ENCODE measurements around the gene KCND2. TPM values are rescaled to one million over a fixed set of nuclear protein-coding genes. Genes with fewer than 3 reads are reported as not detected.

KCND2 gene
- total and polyA plus RNA-seq, 7 experiments from 2014 or later: not detected

DNA sequence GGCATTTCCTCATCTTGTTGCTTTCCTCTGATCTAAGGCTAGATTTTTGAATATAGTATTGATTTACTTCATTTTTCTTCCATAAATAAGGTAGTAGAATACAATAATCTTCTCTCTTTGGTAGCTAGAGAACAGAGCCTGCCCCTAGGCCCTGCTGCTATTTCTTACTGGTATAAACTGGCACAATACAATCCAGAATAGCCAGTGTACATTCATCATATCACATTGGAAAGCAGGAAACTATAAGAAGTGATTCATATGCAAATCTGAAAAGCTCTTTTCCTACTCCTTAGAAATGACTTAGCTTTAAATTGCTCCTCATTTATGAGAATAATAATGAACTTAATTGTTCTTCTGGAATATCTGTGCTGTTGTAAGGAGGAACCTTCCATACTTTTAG lies 100.2 kb downstream of the KCND2 start:
- ChIA-PET CTCF (no interaction called here), POLR2A (no interaction called here)
- Mint-ChIP-seq H3K4me1 (no peaks in the 10 kb centered on the region), H3K36me3 (no peaks in the 10 kb centered on the region), H3K27me3 (no peaks in the 10 kb centered on the region), H3K27ac (no peak overlapping the region), H3K9me3 (peaks cover 0 to 7% (median 1%) of the 10 kb centered on the region in 11 donors), H3K4me3 (no peak overlapping the region)
- H3K9me3 ChIP-seq (ENCODE audit: control insufficient read depth in 2 of 3, low read length in 3 of 3): no peaks in the 10 kb centered on the region
- no peak overlapping the region for H3K4me3 ChIP-seq (ENCODE audit: low read length)
- H3K4me1 ChIP-seq (ENCODE audit: control insufficient read depth in 2 of 2, insufficient read depth in 2 of 2, low read length in 2 of 2): no peaks in the 10 kb centered on the region
- H3K27me3 ChIP-seq (ENCODE audit: control insufficient read depth in 2 of 2, insufficient read depth in 2 of 2, low read length in 2 of 2): no peaks in the 10 kb centered on the region
- DNase-seq (no peak), ATAC-seq (no peak)
- H3K36me3 ChIP-seq (ENCODE audit: control insufficient read depth in 2 of 3, insufficient read depth in 3 of 3, low read length in 3 of 3): no peaks in the 10 kb centered on the region
- H3K27ac ChIP-seq (ENCODE audit: low read depth, low read length): no peak overlapping the region
- intact Hi-C loops (cut with micrococcal nuclease): no loop called here

DNA sequence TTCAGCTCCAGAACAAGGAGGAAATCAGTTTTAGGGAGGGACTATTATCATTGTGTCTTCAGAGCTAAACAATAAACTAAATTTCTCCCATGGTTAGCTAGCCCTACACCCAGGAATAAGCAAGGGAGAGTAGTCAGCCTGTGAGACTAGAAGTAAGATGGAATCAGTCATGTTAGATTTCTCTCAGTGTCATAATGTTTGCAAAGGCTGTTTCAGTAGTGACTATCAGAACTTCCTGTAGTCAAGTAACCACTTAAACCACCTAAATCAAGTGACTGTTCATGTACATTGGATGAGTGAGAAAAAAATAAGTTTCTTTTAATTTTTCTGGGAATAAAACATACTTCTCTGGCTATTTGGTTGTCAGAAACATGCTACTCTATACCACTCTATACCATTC lies 121.6 kb downstream of the KCND2 start:
- POLR2A ChIA-PET: no interaction called here
- H3K9me3 ChIP-seq (ENCODE audit: control insufficient read depth in 2 of 3, low read length in 3 of 3): no peaks in the 10 kb centered on the region
- Mint-ChIP-seq H3K4me1 (no peaks in the 10 kb centered on the region), H3K4me3 (no peak overlapping the region), H3K9me3 (peaks cover 0 to 10% (median 2%) of the 10 kb centered on the region in 11 donors), H3K27ac (no peak overlapping the region), H3K36me3 (no peaks in the 10 kb centered on the region), H3K27me3 (no peaks in the 10 kb centered on the region)
- intact Hi-C loops (cut with micrococcal nuclease): no loop called here
- CTCF ChIA-PET: no interaction called here
- DNase-seq (no peak), ATAC-seq (no peak)
- H3K27me3 ChIP-seq (ENCODE audit: control insufficient read depth in 2 of 2, insufficient read depth in 2 of 2, low read length in 2 of 2): no peaks in the 10 kb centered on the region
- no peak overlapping the region for H3K4me3 ChIP-seq (ENCODE audit: low read length)
- H3K27ac ChIP-seq (ENCODE audit: low read depth, low read length): no peak overlapping the region
- no peaks in the 10 kb centered on the region for H3K36me3 ChIP-seq (ENCODE audit: control insufficient read depth in 2 of 3, insufficient read depth in 3 of 3, low read length in 3 of 3)
- no peaks in the 10 kb centered on the region for H3K4me1 ChIP-seq (ENCODE audit: control insufficient read depth in 2 of 2, insufficient read depth in 2 of 2, low read length in 2 of 2)

DNA sequence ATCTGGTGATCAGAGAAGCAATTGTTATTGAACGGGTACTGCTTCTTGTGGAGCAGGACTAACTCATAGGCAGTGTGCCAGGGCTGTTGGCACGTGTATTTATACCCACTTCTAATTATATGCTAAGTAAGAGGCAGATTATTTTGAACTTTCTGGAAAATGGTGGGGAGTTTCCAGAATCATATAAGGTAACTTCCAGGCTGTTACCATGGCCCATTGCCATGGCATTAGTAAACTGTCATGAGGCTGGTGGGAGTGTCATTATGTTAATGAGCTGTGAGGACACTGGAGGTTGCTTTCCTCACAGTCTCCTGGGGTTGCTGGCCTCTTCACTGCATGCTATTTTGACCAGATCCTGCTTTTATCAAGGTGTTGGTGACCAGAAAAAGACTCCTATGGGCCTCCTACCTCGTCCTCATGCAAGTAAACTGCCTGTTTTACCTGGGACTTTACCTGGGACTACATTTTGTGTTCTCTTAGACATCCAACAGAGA lies 122.6 kb downstream of the KCND2 start:
- ATAC-seq (no peak), DNase-seq (no peak)
- Histone ChIP-seq H3K4me3 (ENCODE audit: low read length) (no peak overlapping the region), H3K9me3 (ENCODE audit: control insufficient read depth in 2 of 3, low read length in 3 of 3) (no peaks in the 10 kb centered on the region), H3K27me3 (ENCODE audit: control insufficient read depth in 2 of 2, insufficient read depth in 2 of 2, low read length in 2 of 2) (no peaks in the 10 kb centered on the region), H3K36me3 (ENCODE audit: control insufficient read depth in 2 of 3, insufficient read depth in 3 of 3, low read length in 3 of 3) (no peaks in the 10 kb centered on the region), H3K4me1 (ENCODE audit: control insufficient read depth in 2 of 2, insufficient read depth in 2 of 2, low read length in 2 of 2) (no peaks in the 10 kb centered on the region), H3K27ac (ENCODE audit: low read depth, low read length) (no peak overlapping the region)
- intact Hi-C loops (cut with micrococcal nuclease): no loop called here
- Mint-ChIP-seq H3K4me3 (no peak overlapping the region), H3K9me3 (peaks cover 0 to 10% (median 2%) of the 10 kb centered on the region in 11 donors), H3K36me3 (no peaks in the 10 kb centered on the region), H3K27me3 (no peaks in the 10 kb centered on the region), H3K27ac (no peak overlapping the region), H3K4me1 (no peaks in the 10 kb centered on the region)
- CTCF ChIA-PET: no interaction called here
- POLR2A ChIA-PET: no interaction called here

DNA sequence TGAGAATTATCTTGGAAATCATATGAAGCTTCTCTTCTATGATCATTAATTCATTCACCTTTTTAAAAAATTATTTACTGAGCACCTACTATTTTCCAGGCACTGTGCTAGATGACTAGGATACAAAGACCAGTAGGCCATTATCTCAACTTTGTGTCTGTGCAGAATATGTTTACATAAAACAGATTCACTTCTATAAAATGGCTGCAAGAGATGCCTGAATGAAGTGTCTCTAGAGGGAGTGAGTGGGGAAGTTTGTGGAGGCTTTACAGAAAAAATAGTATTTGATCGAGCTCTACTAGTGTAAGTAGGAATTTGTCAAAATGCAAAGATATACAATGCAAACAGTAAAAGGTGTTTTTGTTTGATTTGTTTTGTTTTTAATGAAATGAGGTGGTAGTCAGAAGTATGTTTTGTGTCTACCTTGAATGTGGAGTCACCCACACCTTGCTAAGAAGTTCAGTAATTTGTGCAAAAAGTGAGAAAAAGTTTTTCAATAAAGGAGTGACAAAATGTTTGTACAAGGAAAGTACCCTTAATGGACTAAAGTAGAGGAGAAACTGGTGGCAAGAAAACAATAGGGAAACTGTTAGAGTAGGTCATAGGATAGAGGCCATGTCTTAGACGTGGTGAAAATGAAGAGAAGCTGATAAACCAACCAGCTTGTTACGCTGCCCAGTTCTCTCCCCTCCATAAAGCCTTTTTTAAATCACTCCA lies 125.5 kb downstream of the KCND2 start:
- CTCF ChIA-PET: no interaction called here
- no peak for DNase-seq
- intact Hi-C loops (cut with micrococcal nuclease): no loop called here

DNA sequence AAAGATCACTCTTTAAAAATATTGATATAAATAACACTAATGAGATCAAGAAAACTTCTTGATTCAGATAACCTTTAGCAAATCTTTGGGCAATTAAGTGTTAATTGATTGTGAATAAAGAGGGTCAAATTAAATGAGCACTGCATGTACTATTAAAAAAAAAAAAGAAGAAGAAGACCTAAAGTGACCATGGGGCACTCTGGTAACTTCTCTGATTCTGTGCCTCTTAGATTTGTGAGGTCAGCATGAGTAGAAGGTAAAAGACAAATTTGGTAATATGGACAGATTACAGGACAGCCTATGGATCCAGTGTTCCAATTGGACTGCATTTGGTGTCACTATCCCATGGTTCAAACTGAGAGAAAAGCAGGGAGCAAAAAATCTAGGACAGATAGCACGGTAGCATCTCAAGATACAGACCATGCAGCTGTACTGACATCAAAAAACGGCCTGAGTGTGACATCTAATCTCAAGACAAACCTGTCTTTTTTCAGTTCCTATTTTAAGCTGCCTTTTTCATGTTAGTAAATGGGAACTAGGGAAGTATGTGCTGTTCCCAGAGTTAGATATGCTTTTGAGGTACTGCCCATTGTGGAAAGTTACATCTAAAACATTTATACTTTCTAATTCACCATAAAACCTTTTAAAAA lies 128.0 kb downstream of the KCND2 start:
- Histone ChIP-seq H3K27me3 (ENCODE audit: control insufficient read depth in 2 of 2, insufficient read depth in 2 of 2, low read length in 2 of 2) (no peaks in the 10 kb centered on the region), H3K27ac (ENCODE audit: low read depth, low read length) (no peak overlapping the region), H3K36me3 (ENCODE audit: control insufficient read depth in 2 of 3, insufficient read depth in 3 of 3, low read length in 3 of 3) (no peaks in the 10 kb centered on the region), H3K4me3 (ENCODE audit: low read length) (no peak overlapping the region), H3K4me1 (ENCODE audit: control insufficient read depth in 2 of 2, insufficient read depth in 2 of 2, low read length in 2 of 2) (no peaks in the 10 kb centered on the region), H3K9me3 (ENCODE audit: control insufficient read depth in 2 of 3, low read length in 3 of 3) (no peaks in the 10 kb centered on the region)
- ChIA-PET POLR2A (no interaction called here), CTCF (no interaction called here)
- Mint-ChIP-seq H3K4me3 (no peak overlapping the region), H3K36me3 (no peaks in the 10 kb centered on the region), H3K9me3 (peaks cover 0 to 4% (median 0%) of the 10 kb centered on the region in 11 donors), H3K27me3 (no peaks in the 10 kb centered on the region), H3K27ac (no peak overlapping the region), H3K4me1 (no peaks in the 10 kb centered on the region)
- no peak for DNase-seq
- intact Hi-C loops (cut with micrococcal nuclease): no loop called here
- ATAC-seq: no peak

More for the DNA sequence above, 125.5 kb downstream of the KCND2 start:
- no peaks in the 10 kb centered on the region for H3K4me1 ChIP-seq (ENCODE audit: control insufficient read depth in 2 of 2, insufficient read depth in 2 of 2, low read length in 2 of 2)
- no peak overlapping the region for H3K27ac ChIP-seq (ENCODE audit: low read depth, low read length)
- Mint-ChIP-seq H3K4me1 (no peaks in the 10 kb centered on the region), H3K9me3 (peaks cover 0 to 10% (median 0%) of the 10 kb centered on the region in 11 donors), H3K4me3 (no peak overlapping the region), H3K27me3 (no peaks in the 10 kb centered on the region), H3K36me3 (no peaks in the 10 kb centered on the region), H3K27ac (no peak overlapping the region)
- H3K9me3 ChIP-seq (ENCODE audit: control insufficient read depth in 2 of 3, low read length in 3 of 3): no peaks in the 10 kb centered on the region
- no peak for ATAC-seq
- POLR2A ChIA-PET: no interaction called here
- H3K27me3 ChIP-seq (ENCODE audit: control insufficient read depth in 2 of 2, insufficient read depth in 2 of 2, low read length in 2 of 2): no peaks in the 10 kb centered on the region
- H3K36me3 ChIP-seq (ENCODE audit: control insufficient read depth in 2 of 3, insufficient read depth in 3 of 3, low read length in 3 of 3): no peaks in the 10 kb centered on the region
- no peak overlapping the region for H3K4me3 ChIP-seq (ENCODE audit: low read length)

DNA sequence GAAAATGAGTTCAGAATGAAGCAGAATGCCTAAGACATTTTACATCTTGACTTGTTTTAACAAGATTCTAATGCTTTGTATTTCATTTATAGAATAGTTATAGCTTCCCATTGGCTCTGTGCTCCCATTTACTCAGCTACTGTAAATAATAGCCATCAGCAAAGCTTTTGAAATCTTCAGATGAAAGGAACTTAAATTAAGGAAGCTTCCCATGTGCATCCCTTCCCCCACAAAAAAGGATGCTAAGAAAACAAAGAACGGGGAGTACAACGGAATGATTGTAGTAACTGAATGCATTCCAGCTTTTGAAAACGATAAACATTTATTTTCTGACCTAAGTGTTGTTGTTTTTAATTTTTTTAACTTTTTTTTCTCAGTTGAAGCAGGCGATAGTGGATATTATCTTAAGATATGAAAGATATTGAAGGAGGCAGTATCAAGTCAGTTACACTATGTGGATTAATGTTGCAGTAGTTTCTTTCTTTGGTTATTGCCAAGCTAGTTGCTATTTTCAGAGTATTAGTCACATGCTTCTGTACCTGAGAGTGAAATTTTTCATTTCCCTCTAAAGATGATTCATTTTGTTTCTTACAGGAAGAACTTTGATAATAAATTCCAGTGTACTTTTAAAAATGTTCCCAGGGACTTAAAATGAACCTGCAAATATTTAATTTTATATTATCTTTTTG lies 129.2 kb downstream of the KCND2 start:
- no peaks in the 10 kb centered on the region for H3K27me3 ChIP-seq (ENCODE audit: control insufficient read depth in 2 of 2, insufficient read depth in 2 of 2, low read length in 2 of 2)
- ATAC-seq (no peak), DNase-seq (no peak)
- Mint-ChIP-seq H3K4me1 (no peaks in the 10 kb centered on the region), H3K4me3 (no peak overlapping the region), H3K27ac (no peak overlapping the region), H3K36me3 (no peaks in the 10 kb centered on the region), H3K27me3 (no peaks in the 10 kb centered on the region), H3K9me3 (peaks cover 0 to 14% (median 0%) of the 10 kb centered on the region in 11 donors)
- H3K27ac ChIP-seq (ENCODE audit: low read depth, low read length): no peak overlapping the region
- no peaks in the 10 kb centered on the region for H3K9me3 ChIP-seq (ENCODE audit: control insufficient read depth in 2 of 3, low read length in 3 of 3)
- intact Hi-C loops (cut with micrococcal nuclease): no loop called here
- H3K4me3 ChIP-seq (ENCODE audit: low read length): no peak overlapping the region
- H3K4me1 ChIP-seq (ENCODE audit: control insufficient read depth in 2 of 2, insufficient read depth in 2 of 2, low read length in 2 of 2): no peaks in the 10 kb centered on the region
- POLR2A ChIA-PET: no interaction called here
- no peaks in the 10 kb centered on the region for H3K36me3 ChIP-seq (ENCODE audit: control insufficient read depth in 2 of 3, insufficient read depth in 3 of 3, low read length in 3 of 3)
- CTCF ChIA-PET: no interaction called here

Data from naive thymus-derived CD4-positive, alpha-beta T cell (primary cell).